HG02852 (cell line): ENCODE data around the gene MARCHF6.
A peak's percentile ranks its signal among the peaks of the same experiment; 100 is the strongest.
"Not testable (repeated sequence)": the region's sequence is repeated elsewhere in the genome, so short reads cannot be mapped to it uniquely, and the experiment has no call there.

Experiments used
- ATAC-seq: cut with Tn5 transposase; IDR thresholded peaks from one replicate; pipeline ENCODE4 v1.9.1; 2021; ENCODE audit warnings: mild to moderate bottlenecking, moderate library complexity; ENCODE audit not compliant: unreplicated experiment

The MARCHF6 gene

DNA sequence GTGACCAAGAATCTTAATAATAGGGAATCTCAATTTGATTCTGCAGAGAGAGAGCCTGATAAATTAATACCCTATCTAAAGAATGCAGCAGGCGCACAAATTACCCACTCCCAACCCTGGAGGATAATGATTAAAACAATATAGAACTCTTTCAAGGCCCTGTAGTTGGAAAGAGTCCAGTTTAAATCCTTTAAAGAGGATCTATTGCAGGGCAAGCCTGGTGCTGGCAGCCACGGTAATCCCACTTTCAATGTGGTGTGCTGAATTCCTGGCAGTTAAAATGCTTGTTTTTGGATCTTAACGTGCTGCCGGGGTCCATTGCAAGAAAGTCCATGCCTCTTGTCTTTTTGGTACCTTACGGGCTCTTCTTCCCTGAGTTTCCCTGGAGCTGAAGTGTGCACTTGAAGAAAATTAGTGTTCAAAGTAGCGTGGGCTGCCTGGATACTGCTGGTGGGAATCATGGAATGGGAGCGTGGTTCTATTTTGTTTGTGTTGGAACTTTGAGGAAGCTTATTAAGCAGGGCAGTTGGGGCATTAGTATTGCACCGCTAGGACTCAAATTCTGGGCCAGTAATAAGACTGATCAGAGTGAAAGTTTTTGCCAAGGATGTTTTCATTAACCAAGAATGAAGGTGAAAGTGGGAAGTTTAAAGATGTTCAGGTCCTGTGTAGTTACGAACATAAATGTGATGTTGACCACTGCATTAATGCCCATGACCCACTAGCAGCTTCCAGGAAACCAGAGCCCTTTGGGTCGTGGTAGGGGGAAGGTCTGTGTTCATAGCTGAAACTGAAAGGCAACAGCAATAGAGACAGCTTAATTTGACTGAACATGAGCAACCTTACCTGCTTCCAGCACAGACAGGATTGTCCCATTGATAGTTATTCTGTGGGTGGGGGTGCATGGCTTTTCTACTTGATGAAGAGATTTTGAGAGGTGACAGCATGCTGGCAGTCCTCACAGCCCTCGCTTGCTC is 20.8 kb downstream of the MARCHF6 start:
- no peak for ATAC-seq

DNA sequence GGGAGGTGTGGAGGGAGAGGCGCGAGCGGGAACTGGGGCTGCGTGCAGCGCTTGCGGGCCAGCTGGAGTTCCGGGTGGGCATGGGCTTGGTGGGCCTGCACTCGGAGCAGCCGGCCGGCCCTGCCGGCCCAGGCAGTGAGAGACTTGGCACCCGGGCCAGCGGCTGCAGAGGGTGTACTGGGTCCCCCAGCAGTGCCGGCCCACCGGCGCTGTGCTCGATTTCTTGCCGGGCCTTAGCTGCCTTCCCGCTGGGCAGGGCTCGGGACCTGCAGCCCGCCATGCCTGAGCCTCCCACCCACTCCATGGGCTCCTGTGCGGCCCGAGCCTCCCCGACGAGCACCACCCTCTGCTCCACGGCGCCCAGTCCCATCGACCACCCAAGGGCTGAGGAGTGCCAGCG is 21.7 kb downstream of the MARCHF6 start:
- ATAC-seq, result not testable (repeated sequence)

DNA sequence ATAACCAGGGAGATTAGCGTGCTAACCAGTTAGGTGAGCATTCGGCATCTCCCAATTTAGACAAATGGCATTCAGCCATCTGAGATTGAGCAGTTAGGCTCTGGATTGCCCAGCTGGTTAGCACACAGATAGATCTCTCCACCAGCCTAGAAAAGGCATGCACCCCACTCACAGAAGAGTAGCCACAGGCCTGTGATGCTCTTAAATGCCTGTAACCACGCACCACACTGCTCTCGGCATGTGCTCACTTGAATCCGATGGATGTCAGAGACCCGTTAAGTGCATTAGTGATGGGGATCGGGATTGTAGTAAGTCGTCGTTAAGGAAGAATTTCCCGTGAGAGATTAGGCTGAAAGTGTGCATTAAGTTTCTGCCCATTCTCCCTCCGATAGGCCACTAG is 23.0 kb downstream of the MARCHF6 start:
- ATAC-seq, result no peak

DNA sequence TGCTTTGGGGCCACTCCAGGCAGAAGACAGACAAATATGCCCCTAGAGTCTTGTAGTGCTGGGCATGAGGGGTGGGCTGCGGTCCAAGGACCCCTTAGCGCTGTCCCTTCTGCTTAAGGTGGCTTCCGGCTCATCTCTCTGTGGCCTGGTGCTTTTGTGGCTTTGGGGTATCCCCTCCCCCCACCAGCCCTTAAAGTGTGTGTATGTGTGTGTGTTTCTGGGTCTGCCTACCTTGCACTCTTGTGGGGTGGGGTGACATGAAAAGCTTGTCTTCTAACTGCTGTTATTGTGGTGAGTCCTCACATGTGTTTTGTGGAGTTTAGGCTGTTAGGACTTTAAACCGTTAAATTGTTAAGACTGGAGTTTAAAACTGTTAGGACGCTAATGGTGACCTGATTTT is 23.6 kb downstream of the MARCHF6 start:
- ATAC-seq, result no peak

DNA sequence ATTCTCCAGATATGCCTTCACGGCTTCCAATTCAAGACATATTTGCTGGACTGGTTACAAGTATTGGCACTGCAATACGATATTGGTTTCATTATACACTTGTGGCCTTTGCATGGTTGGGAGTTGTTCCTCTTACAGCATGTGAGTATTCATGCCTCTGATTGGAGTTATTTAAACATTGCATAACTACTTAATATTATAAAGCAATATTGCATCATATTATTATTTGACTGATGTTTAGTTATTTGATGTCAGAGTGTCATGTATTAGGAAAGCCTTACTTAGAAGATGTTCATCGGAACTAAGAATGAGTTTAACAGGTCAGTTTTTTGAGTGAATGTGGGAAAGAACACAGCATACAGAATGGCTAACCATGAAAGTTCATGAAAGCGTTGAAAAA is 28.3 kb downstream of the MARCHF6 start:
- ATAC-seq, result no peak

DNA sequence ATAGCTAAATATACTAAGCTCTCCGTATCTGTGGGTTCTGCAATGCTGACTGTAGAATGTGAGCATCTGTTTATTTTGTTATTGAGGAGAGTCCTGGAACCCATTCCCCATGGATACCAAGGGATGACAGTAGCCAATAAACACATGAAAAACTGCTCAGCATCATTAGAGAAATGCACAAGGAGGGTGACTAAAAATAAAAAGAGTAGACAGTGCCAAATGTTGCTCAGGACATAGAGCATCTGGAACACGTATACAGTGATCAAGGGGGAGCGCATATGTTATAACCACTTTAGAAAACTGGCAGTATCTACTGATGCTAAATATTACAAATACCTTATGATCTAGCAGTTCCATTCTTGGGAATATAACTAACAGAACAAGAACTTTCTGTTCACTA is 31.0 kb downstream of the MARCHF6 start:
- no peak for ATAC-seq

DNA sequence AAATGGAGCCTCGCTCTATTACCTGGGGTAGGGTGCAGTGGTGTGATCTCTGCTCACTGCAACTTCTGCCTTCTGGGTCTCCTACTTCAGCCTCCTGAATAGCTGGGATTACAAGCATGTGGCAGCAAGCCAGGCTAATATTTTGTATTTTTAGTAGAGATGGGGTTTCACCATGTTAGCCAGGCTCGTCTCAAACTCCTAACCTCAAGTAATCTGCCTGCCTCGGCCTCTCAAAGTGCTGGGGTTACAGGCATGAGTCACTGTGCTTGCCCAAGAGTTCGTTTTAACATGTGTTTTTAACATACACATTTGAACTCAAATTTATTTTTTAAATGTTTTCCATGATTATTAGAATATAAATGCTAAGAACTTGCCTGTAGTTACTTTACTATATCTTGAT is 34.2 kb downstream of the MARCHF6 start:
- no peak for ATAC-seq

DNA sequence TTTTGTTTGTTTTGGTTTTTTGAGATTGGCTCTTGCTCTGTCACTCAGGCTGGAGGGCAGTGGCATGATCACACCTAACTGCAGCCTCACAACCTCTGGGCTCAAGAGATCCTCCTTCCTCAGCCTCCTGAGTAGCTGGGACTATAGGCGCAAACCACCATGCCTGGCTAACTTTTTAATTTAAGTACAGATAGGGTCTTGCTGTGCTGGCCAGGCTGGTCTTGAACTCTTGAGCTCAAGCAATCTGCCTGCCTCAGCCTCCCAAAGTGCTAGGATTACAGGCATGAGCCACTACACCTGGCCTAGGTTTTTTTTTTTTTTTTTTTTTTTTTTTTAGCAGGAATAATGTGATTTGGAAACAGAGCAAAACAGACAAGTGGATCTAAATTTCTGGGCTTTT is 37.6 kb downstream of the MARCHF6 start:
- ATAC-seq, result no peak

DNA sequence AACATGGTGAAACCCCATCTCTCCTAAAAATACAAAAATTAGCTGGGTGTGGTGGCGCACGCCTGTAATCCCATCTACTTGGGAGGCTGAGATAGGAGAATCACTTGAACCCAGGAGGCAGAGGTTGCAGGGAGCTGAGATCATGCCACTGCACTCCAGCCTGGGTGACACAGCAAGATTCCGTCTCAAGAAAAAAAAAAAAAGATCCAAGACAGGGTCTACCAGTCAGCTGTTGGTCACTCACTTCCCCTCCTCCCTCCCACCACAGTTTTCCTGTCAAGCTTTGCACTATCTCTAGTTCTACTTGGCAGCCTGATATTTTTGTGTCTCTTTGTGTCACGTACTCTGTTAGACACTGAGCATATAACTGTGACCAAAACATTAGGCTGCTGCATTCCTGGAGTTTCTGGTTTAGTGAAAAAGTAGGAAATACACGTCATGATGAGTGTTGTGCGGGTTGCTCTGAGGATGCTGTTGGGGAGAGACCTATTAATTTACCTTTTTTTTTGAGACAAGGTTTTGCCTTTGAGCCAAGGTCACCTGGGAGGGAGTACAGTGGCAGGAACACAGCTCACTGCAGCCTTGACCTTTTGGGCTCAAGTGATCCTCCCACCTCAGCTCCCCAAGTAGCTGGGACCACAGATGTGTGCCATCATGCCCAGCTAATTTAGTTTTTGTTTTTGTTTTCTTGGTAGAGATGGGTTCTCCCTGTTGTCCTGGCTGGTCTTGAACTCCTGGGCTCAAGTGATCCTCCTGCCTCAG is 39.3 kb downstream of the MARCHF6 start:
- not testable (repeated sequence) for ATAC-seq

DNA sequence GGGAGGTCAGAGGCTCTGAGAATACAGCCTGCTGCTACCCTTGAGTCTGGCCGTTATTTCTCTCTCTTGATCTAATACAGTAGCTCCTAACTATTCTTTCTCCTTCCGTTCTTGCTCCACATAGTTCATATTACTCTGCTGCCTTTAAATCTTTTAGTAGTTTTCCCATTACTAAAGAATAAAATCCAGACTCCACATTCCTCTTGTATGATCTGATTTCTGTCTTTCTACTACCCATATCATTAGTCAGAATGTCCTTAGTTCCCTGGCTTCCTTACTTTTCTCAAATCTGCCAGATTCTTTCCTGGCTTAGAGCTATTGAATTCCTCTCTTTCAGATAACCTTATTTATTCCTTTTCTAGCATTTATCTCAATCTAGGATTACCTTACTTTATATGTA is 40.0 kb downstream of the MARCHF6 start:
- ATAC-seq, result no peak

DNA sequence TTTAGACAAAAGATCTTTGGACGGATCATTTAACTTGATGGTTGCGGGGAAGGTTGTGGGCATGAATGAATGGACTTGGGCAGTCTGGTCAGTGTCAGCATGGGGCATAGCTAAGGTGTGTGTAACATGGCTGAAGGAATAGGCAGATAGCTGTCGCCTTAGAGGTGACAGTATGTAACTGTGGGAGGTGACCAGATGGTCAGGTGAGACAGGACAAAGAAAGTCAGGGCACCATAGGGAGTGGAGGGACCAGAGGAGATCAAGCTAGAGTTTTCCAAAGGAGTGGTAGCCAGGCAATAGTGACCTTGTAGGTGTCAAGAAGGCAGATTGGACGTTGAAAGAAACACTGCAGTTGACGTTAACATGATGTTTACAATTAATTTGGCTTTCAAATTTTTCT is 43.1 kb downstream of the MARCHF6 start:
- no peak for ATAC-seq

DNA sequence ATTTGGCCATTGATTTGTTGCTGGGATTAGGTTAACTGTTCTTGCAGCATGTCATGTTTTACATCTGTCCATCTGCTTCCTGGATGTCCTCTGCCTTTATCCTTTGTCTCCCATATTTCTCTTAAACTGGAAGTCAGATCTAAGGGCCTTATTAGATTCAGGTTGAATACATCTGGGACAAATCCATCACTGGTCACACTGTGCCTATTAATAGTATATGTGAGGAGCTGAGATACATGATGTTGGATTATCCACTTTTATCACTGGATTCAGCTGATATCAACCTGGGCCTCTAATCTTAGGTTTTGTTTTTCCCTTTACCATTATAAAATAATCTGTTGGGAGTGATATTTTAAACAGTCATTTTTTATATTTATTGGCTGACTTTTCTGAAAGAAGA is 46.3 kb downstream of the MARCHF6 start:
- no peak for ATAC-seq

DNA sequence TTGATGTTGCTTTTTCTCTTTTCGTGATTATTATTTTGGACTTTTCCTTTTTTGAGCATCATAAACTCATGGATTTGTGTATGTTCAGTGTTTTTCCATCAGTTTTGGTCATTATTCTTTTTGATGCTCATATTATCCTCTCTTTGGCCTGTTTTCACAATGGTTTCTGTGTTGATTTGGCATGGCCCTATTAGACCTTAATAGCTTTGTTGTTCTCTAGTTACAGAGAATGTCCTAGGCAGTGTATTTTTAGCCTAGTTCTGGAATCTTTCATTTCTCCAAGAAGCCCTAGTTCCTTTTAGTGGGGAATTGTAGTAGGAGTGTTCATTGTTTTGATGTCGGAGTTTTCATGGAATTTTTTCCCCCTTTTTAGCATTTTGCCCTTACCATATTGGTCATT is 46.9 kb downstream of the MARCHF6 start:
- no peak for ATAC-seq

DNA sequence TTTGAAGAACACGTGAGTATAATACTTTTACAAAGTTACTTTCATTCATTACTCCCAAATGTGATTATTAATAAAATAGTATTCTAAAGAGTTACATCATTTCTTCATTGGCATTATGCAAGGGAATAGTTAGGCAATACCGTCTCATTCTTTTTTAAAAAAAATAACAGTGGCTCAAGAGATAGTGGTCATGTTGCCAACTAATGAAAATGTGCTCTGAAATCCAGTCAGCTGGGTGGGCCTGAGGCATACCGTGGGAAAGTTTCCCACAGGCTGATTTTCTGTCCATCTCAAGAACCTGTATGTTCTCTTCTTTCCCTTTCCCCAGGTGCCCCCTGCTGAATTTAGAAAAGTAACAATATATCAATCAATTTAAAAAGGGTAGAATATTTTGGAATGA is 47.3 kb downstream of the MARCHF6 start:
- no peak for ATAC-seq

DNA sequence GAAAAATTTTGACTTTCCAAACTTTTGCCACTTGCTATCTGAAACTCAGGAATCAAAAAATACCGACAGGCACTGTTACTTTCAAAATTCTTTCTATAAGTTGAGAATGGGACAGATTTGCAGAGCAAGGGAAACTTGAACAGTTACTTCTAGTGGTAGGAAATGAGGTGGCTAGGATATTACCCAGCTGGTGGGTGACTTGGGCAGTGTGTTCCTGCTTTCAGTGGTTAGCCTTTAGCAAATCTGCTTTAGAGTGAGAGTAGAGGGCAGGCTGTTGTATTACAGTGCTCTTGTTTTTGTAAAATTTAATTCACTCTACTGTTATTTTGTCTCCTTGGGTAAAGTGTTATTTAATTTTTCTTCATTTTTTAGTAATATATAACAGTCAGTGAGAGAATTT is 48.0 kb downstream of the MARCHF6 start:
- peak; percentile 66 for ATAC-seq
